Placental pericyte (primary cell): ENCODE data around the gene TFCP2L1. TPM values are rescaled to one million over a fixed set of nuclear protein-coding genes. Genes with fewer than 3 reads are reported as not detected.

ENCODE experiments used
- total RNA-seq: library from RNA; depleted of rRNA; stranded (reverse); fragments of >200 nt; gene quantifications from 2 replicates; pipeline ENCODE4 v1.2.3, GENCODE V29; 2012

The TFCP2L1 gene
- total RNA-seq: under 0.01 TPM in 1 of 2 replicates, not detected in the other

GRCh38 chr2:121284463-121285449 lies at the start of gene TFCP2L1:
TSS of gene TFCP2L1 (minus strand) at chr2:121285202. CDS start at chr2:121285109, 93 bp downstream.

Other genes starting within 250 kb of the TFCP2L1 start
- gene RNU4ATAC, start 245.7 kb upstream of the TFCP2L1 start, total RNA-seq: under 0.01 TPM in 2 replicates